Iris pigment epithelial cell (primary cell): Measurements from ENCODE around the gene PTGS1.
"Not testable (repeated sequence)": the region's sequence is repeated elsewhere in the genome, so short reads cannot be mapped to it uniquely, and the experiment has no call there.

ENCODE experiments used
- DNase-seq: peaks from one replicate; pipeline ENCODE4 v3.0.0-alpha.2; 2011; ENCODE audit warnings: low read depth

PTGS1 gene

GRCh38 chr9:122370869-122371755 lies at the start of gene PTGS1:
Gene PTGS1 (plus strand): TSS chr9:122371024. CDS start chr9:122371085, 61 bp downstream.
- DNase-seq: no peak

GRCh38 chr9:122322553-122322952 lies 48.3 kb upstream of the PTGS1 start:
- no peak for DNase-seq

- not testable (repeated sequence) for DNase-seq
Measured at GRCh38 chr9:122324665-122325064, 46.2 kb upstream of the PTGS1 start.

GRCh38 chr9:122325124-122325523 lies 45.7 kb upstream of the PTGS1 start:
- peak; percentile 70 for DNase-seq

GRCh38 chr9:122327175-122327574 lies 43.6 kb upstream of the PTGS1 start:
- DNase-seq: no peak

GRCh38 chr9:122329597-122329996 lies 41.2 kb upstream of the PTGS1 start:
- DNase-seq: no peak

GRCh38 chr9:122330466-122330865 lies 40.4 kb upstream of the PTGS1 start:
- DNase-seq: not testable (repeated sequence)

- DNase-seq: no peak
Measured at GRCh38 chr9:122331523-122331927, 39.3 kb upstream of the PTGS1 start.

- DNase-seq: no peak
Measured at GRCh38 chr9:122332083-122332482, 38.7 kb upstream of the PTGS1 start.

GRCh38 chr9:122332644-122333043 lies 38.2 kb upstream of the PTGS1 start:
- DNase-seq: no peak

GRCh38 chr9:122333169-122333808 lies 37.5 kb upstream of the PTGS1 start:
- DNase-seq: no peak

- peak; percentile 56 for DNase-seq
Measured at GRCh38 chr9:122334916-122335315, 35.9 kb upstream of the PTGS1 start.

- DNase-seq: no peak
Measured at GRCh38 chr9:122336189-122336588, 34.6 kb upstream of the PTGS1 start.

- no peak for DNase-seq
Measured at GRCh38 chr9:122336866-122337555, 33.8 kb upstream of the PTGS1 start.

GRCh38 chr9:122337556-122337929 lies 33.3 kb upstream of the PTGS1 start:
- DNase-seq: no peak

- no peak for DNase-seq
Measured at GRCh38 chr9:122338536-122338935, 32.3 kb upstream of the PTGS1 start.

GRCh38 chr9:122338994-122339393 lies 31.8 kb upstream of the PTGS1 start:
- no peak for DNase-seq

- DNase-seq: no peak
Measured at GRCh38 chr9:122339579-122339978, 31.2 kb upstream of the PTGS1 start.

- no peak for DNase-seq
Measured at GRCh38 chr9:122340161-122340560, 30.7 kb upstream of the PTGS1 start.

GRCh38 chr9:122342323-122343050 lies 28.3 kb upstream of the PTGS1 start:
- DNase-seq: no peak

GRCh38 chr9:122346478-122347347 lies 24.1 kb upstream of the PTGS1 start:
- DNase-seq: peak; percentile 26
